HepG2 (cell line): Measurements from ENCODE around the gene BCAR3. TPM values are rescaled to one million over a fixed set of nuclear protein-coding genes. Genes with fewer than 3 reads are reported as not detected.

Source experiments
- CBX5 ChIP-seq: sonication (generic); formaldehyde crosslinking; IDR thresholded peaks from 2 replicates; pipeline ENCODE4 v1.4.0; 2020; ENCODE audit warnings: missing genetic modification reagents, borderline replicate concordance
- DBP ChIP-seq: sonication (generic); formaldehyde crosslinking; IDR thresholded peaks from 2 replicates; pipeline ENCODE4 v1.4.0; 2020; ENCODE audit warnings: missing genetic modification reagents; ENCODE audit errors: not compliant biosample characterization
- FOXJ3 ChIP-seq: sonication (generic); formaldehyde crosslinking; IDR thresholded peaks from 2 replicates; pipeline ENCODE4 v1.4.0; 2020; ENCODE audit warnings: missing genetic modification reagents, mild to moderate bottlenecking, borderline replicate concordance
- GLI4 ChIP-seq: sonication (generic); formaldehyde crosslinking; IDR thresholded peaks from 2 replicates; pipeline ENCODE4 v1.5.1; 2020; ENCODE audit warnings: missing genetic modification reagents, mild to moderate bottlenecking, moderate library complexity, borderline replicate concordance
- HHEX ChIP-seq: IDR thresholded peaks from 2 replicates; pipeline ENCODE4 v1.6.1; 2016; ENCODE audit warnings: control low read depth
- HMGA1 ChIP-seq: sonication (generic); formaldehyde crosslinking; conservative IDR thresholded peaks from 2 replicates; pipeline ENCODE4 v1.4.0; 2020; ENCODE audit warnings: missing genetic modification reagents
- JUNB ChIP-seq: sonication (generic); formaldehyde crosslinking; IDR thresholded peaks from 2 replicates; pipeline ENCODE4 v1.8.0; 2022; ENCODE audit warnings: missing genetic modification reagents, mild to moderate bottlenecking, borderline replicate concordance
- MTF2 ChIP-seq: sonication (generic); formaldehyde crosslinking; IDR thresholded peaks from 2 replicates; pipeline ENCODE4 v1.5.0; 2020; ENCODE audit warnings: missing genetic modification reagents, borderline replicate concordance
- MYNN ChIP-seq: sonication (generic); formaldehyde crosslinking; IDR thresholded peaks from 2 replicates; pipeline ENCODE4 v1.4.0; 2020; ENCODE audit warnings: mild to moderate bottlenecking, low read depth, missing genetic modification reagents
- NR0B2 ChIP-seq: sonication (generic); formaldehyde crosslinking; IDR thresholded peaks from 2 replicates; pipeline ENCODE4 v1.4.0; 2020; ENCODE audit warnings: mild to moderate bottlenecking, missing genetic modification reagents
- PHB2 ChIP-seq: fragments of 450-650 bp; IDR thresholded peaks from 2 replicates; pipeline ENCODE4 v1.6.1; 2018; ENCODE audit not compliant: partially characterized antibody
- SMARCE1 ChIP-seq: fragments of 450-650 bp; IDR thresholded peaks from 2 replicates; pipeline ENCODE4 v1.6.1; 2017; ENCODE audit warnings: borderline replicate concordance
- SRY ChIP-seq: sonication (generic); formaldehyde crosslinking; IDR thresholded peaks from 2 replicates; pipeline ENCODE4 v1.8.0; 2022; ENCODE audit warnings: mild to moderate bottlenecking, missing genetic modification reagents
- STAT5B ChIP-seq: sonication (generic); formaldehyde crosslinking; IDR thresholded peaks from 2 replicates; pipeline ENCODE4 v1.4.0; 2020; ENCODE audit warnings: missing genetic modification reagents
- TFAP4 ChIP-seq: sonication (generic); IDR thresholded peaks from 2 replicates; pipeline ENCODE4 v1.6.1; 2016; ENCODE audit warnings: low read depth, borderline replicate concordance
- TGIF2 ChIP-seq: IDR thresholded peaks from 2 replicates; pipeline ENCODE4 v1.6.1; 2016; ENCODE audit warnings: control low read depth, missing compliant biosample characterization
- U2AF2 ChIP-seq: fragments of 200-400 bp; formaldehyde crosslinking; IDR thresholded peaks from 2 replicates; pipeline ENCODE4 v1.6.1; 2017; ENCODE audit warnings: low read depth, mild to moderate bottlenecking, low read length
- ZBTB10 ChIP-seq: sonication (generic); formaldehyde crosslinking; IDR thresholded peaks from 2 replicates; pipeline ENCODE4 v1.4.0; 2020; ENCODE audit warnings: missing genetic modification reagents, borderline replicate concordance
- ZNF30 ChIP-seq: sonication (generic); formaldehyde crosslinking; IDR thresholded peaks from 2 replicates; pipeline ENCODE4 v1.5.0; 2020; ENCODE audit warnings: mild to moderate bottlenecking, missing genetic modification reagents
- ZNF335 ChIP-seq: sonication (generic); formaldehyde crosslinking; IDR thresholded peaks from 2 replicates; pipeline ENCODE4 v1.4.0; 2020; ENCODE audit warnings: missing genetic modification reagents
- ZNF367 ChIP-seq: sonication (generic); formaldehyde crosslinking; IDR thresholded peaks from 2 replicates; pipeline ENCODE4 v1.4.0; 2020; ENCODE audit warnings: missing genetic modification reagents, borderline replicate concordance
- ZNF441 ChIP-seq: sonication (generic); formaldehyde crosslinking; IDR thresholded peaks from 2 replicates; pipeline ENCODE4 v1.7.0; 2021; ENCODE audit warnings: missing genetic modification reagents, borderline replicate concordance
- ZNF468 ChIP-seq: sonication (generic); formaldehyde crosslinking; IDR thresholded peaks from 2 replicates; pipeline ENCODE4 v1.8.0; 2022; ENCODE audit warnings: mild to moderate bottlenecking, moderate library complexity, missing genetic modification reagents
- ZNF598 ChIP-seq: sonication (generic); formaldehyde crosslinking; IDR thresholded peaks from 2 replicates; pipeline ENCODE4 v1.5.1; 2020; ENCODE audit warnings: mild to moderate bottlenecking, missing genetic modification reagents, borderline replicate concordance
- ZNF775 ChIP-seq: sonication (generic); formaldehyde crosslinking; IDR thresholded peaks from 2 replicates; pipeline ENCODE4 v1.4.0; 2020; ENCODE audit warnings: missing genetic modification reagents, mild to moderate bottlenecking, moderate library complexity, borderline replicate concordance
- ZNF782 ChIP-seq: sonication (generic); formaldehyde crosslinking; IDR thresholded peaks from 2 replicates; pipeline ENCODE4 v1.4.0; 2020; ENCODE audit warnings: missing genetic modification reagents, mild to moderate bottlenecking, borderline replicate concordance
- ZSCAN12 ChIP-seq: sonication (generic); formaldehyde crosslinking; IDR thresholded peaks from 2 replicates; pipeline ENCODE4 v1.9.0; 2021; ENCODE audit warnings: mild to moderate bottlenecking, missing genetic modification reagents
- ZSCAN30 ChIP-seq: sonication (generic); formaldehyde crosslinking; IDR thresholded peaks from 2 replicates; pipeline ENCODE4 v1.5.0; 2020; ENCODE audit warnings: mild to moderate bottlenecking, missing genetic modification reagents
- polyA plus RNA-seq, 8 experiments: library from polyadenylated mRNA; depleted of rRNA in 3 of 8; stranded (reverse) in 7 of 8; unstranded in 1 of 8; fragments of >200 nt; fragmentation: Illumina TruSeq in 4 of 8; extraction: Trizol in 4 of 8; gene quantifications; 2 replicates each; pipeline versions ENCODE4 v1.2.1 to v1.2.3, GENCODE V29; 2011 to 2016; ENCODE audit warnings: low read depth in 4 of 8, missing spikeins in 1 of 8, mixed read lengths in 1 of 8; ENCODE audit not compliant: insufficient read depth in 1 of 8
- total RNA-seq, 5 experiments: library from RNA; depleted of rRNA; stranded (reverse); fragments of >200 nt; fragmentation: Illumina TruSeq; extraction: Trizol; gene quantifications; 2 replicates each; pipeline ENCODE4 v1.2.3, GENCODE V29; 2016; ENCODE audit warnings: low read depth in 1 of 5

BCAR3 gene
- total and polyA plus RNA-seq, 2 of the 13 experiments (the other 11 are each of a cell fraction or from before 2014, with no cell fraction given) = 3.6 to 4.8 TPM

- no peak for TF ChIP-seq ZBTB10 (CRISPR knock-in tag)
- TF ChIP-seq ZNF30 (CRISPR knock-in tag) = no peak
- TF ChIP-seq ZNF782 (CRISPR knock-in tag) = no peak
- TF ChIP-seq U2AF2 = no peak
- TF ChIP-seq SRY (CRISPR knock-in tag) = peak; percentile 45; the same call in 1 of the 2 replicates
- TF ChIP-seq ZNF468 (CRISPR knock-in tag) = no peak
- no peak for TF ChIP-seq GLI4
- TF ChIP-seq NR0B2 (CRISPR knock-in tag) = no peak
- TF ChIP-seq CBX5 (CRISPR knock-in tag) = 0 out of 2 replicates have a peak, but pooled peaks have one; percentile 51
- TF ChIP-seq MTF2 (CRISPR knock-in tag) = no peak
- no peak for TF ChIP-seq ZNF367 (CRISPR knock-in tag)
- no peak; the same call in 1 of the 2 replicates for TF ChIP-seq HHEX
- no peak for TF ChIP-seq STAT5B
- no peak for TF ChIP-seq PHB2
- 0 out of 2 replicates have a peak, but pooled peaks have one; percentile 42 for TF ChIP-seq TFAP4
- no peak for TF ChIP-seq MYNN (CRISPR knock-in tag)
- no peak for TF ChIP-seq ZSCAN12 (CRISPR knock-in tag)
- TF ChIP-seq HMGA1 (CRISPR knock-in tag) = no peak
- TF ChIP-seq SMARCE1 = no peak
- no peak for TF ChIP-seq DBP (CRISPR knock-in tag)
- TF ChIP-seq JUNB (CRISPR knock-in tag) = 0 out of 2 replicates have a peak, but pooled peaks have one; percentile 73
- TF ChIP-seq ZNF775 = no peak
- no peak; the same call in 1 of the 2 replicates for TF ChIP-seq ZNF441 (CRISPR knock-in tag)
- no peak for TF ChIP-seq ZSCAN30 (CRISPR knock-in tag)
- TF ChIP-seq ZNF335 = no peak
- TF ChIP-seq FOXJ3 (CRISPR knock-in tag) = no peak
- no peak for TF ChIP-seq TGIF2
- TF ChIP-seq ZNF598 = no peak; the same call in 1 of the 2 replicates
Observed at GRCh38 chr1:93615582-93616150, 66.0 kb downstream of the BCAR3 start (continued).
